ENCODE data around the gene PCDHB6. TPM values are rescaled to one million over a fixed set of nuclear protein-coding genes. Genes with fewer than 3 reads are reported as not detected.
"Not testable (repeated sequence)": the region's sequence is repeated elsewhere in the genome, so short reads cannot be mapped to it uniquely, and the experiment has no call there.

Gene PCDHB6
- under 1 TPM; 0.14 to 0.94 (median 0.70) TPM for total RNA-seq (2021; fragmentation: NEBNext Ultra II Directional; extraction: Animal tissue kit (Norgen Biotek cat#: 25700))
- long read RNA-seq, partial matches to known transcripts, result 0 of 1 reads
- long read RNA-seq, other reads (novel, unspliced or antisense), result 0 of 1 reads

- H3K4me3 Mint-ChIP-seq, result peak within 1 kb of the TSS; percentile 87
- H3K9me3 Mint-ChIP-seq, result peaks cover 17% of the 10 kb centered on the region
- H3K27me3 Mint-ChIP-seq (ENCODE audit: insufficient read depth), result peaks cover 5% of the 10 kb centered on the region
- DNase-seq, result peak; percentile 41
- no peaks in the 10 kb centered on the region; the same call in 1 of the 2 replicates for H3K36me3 Mint-ChIP-seq (ENCODE audit: low read depth)
- no peak within 1 kb of the TSS for H3K27ac Mint-ChIP-seq
- TF ChIP-seq CTCF (IDR thresholded peaks at IDR 0.05), result peak; percentile 71
- peaks cover 7% of the 10 kb centered on the region for H3K4me1 Mint-ChIP-seq (ENCODE audit: low read depth)
These were observed at the start of gene PCDHB6 for GRCh38 chr5:141149812-141150211. TSS of gene PCDHB6 (plus strand) at chr5:141150057. CDS start at chr5:141150258, 201 bp downstream.

- Mint-ChIP-seq H3K27me3 (ENCODE audit: insufficient read depth) (peaks cover 3% of the 10 kb centered on the region; the same call in 1 of the 2 replicates), H3K9me3 (peaks cover 31% of the 10 kb centered on the region), H3K36me3 (ENCODE audit: low read depth) (peaks cover 13% of the 10 kb centered on the region), H3K4me1 (ENCODE audit: low read depth) (peaks cover 16% of the 10 kb centered on the region), H3K4me3 (peak within 1 kb of the TSS; percentile 81), H3K27ac (peak within 1 kb of the TSS; percentile 36)
- peak; percentile 68 for DNase-seq
- TF ChIP-seq CTCF (IDR thresholded peaks at IDR 0.05), result peak; percentile 84
These were observed 49.5 kb upstream of the PCDHB6 start, which contains the start of gene PCDHB3 for GRCh38 chr5:141100243-141100805. TSS of gene PCDHB3 (plus strand) at chr5:141100473. CDS start at chr5:141100650, 177 bp downstream.

- Mint-ChIP-seq H3K36me3 (ENCODE audit: low read depth) (peaks cover 5% of the 10 kb centered on the region), H3K27ac (no peak overlapping the region), H3K4me3 (peak overlapping the region; percentile 81; the same call in 1 of the 2 replicates), H3K27me3 (ENCODE audit: insufficient read depth) (peaks cover 2% of the 10 kb centered on the region; the same call in 1 of the 2 replicates), H3K9me3 (peaks cover 24% of the 10 kb centered on the region), H3K4me1 (ENCODE audit: low read depth) (peaks cover 10% of the 10 kb centered on the region)
- no peak for DNase-seq
- no peak for TF ChIP-seq CTCF (IDR thresholded peaks at IDR 0.05)
These were observed 48.8 kb upstream of the PCDHB6 start for GRCh38 chr5:141101059-141101458.

- not testable (repeated sequence) for H3K4me1 Mint-ChIP-seq (ENCODE audit: low read depth); DNase-seq; H3K4me3 Mint-ChIP-seq; H3K36me3 Mint-ChIP-seq (ENCODE audit: low read depth); H3K27ac Mint-ChIP-seq; H3K27me3 Mint-ChIP-seq (ENCODE audit: insufficient read depth)
- peaks cover 24% of the 10 kb centered on the region for H3K9me3 Mint-ChIP-seq
These were observed 47.8 kb upstream of the PCDHB6 start for GRCh38 chr5:141102070-141102469.

- H3K9me3 Mint-ChIP-seq, result peaks cover 24% of the 10 kb centered on the region
- not testable (repeated sequence) for H3K36me3 Mint-ChIP-seq (ENCODE audit: low read depth); H3K27ac Mint-ChIP-seq; H3K4me3 Mint-ChIP-seq; H3K4me1 Mint-ChIP-seq (ENCODE audit: low read depth); DNase-seq; H3K27me3 Mint-ChIP-seq (ENCODE audit: insufficient read depth)
These were observed 47.4 kb upstream of the PCDHB6 start for GRCh38 chr5:141102471-141102870.

- peaks cover 37% of the 10 kb centered on the region for H3K9me3 Mint-ChIP-seq
- peaks cover 5% of the 10 kb centered on the region for H3K4me1 Mint-ChIP-seq (ENCODE audit: low read depth)
- peaks cover 3% of the 10 kb centered on the region for H3K36me3 Mint-ChIP-seq (ENCODE audit: low read depth)
- no peak for TF ChIP-seq CTCF (IDR thresholded peaks at IDR 0.05)
- no peak overlapping the region for H3K4me3 Mint-ChIP-seq
- no peak overlapping the region for H3K27ac Mint-ChIP-seq
- no peak for DNase-seq
- peaks cover 2% of the 10 kb centered on the region; the same call in 1 of the 2 replicates for H3K27me3 Mint-ChIP-seq (ENCODE audit: insufficient read depth)
These were observed 44.5 kb upstream of the PCDHB6 start for GRCh38 chr5:141105350-141105749.
